Lower lobe of right lung (tissue), 2 donors: ENCODE results near the gene TTC1. TPM values are rescaled to one million over a fixed set of nuclear protein-coding genes. Genes with fewer than 3 reads are reported as not detected.
A peak's percentile ranks its signal among the peaks of the same experiment; 100 is the strongest.

Experiments
- ATAC-seq, 2 donors: fragments of 200-7000 bp; cut with Tn5 transposase; one replicate each; pipeline ENCODE4 v1.9.1; 2020 to 2022; ENCODE audit warnings: mild to moderate bottlenecking in 2 of 2, moderate library complexity in 2 of 2
- DNase-seq: peaks from one replicate; pipeline ENCODE4 v3.0.0-alpha.2; 2020
- H3K27ac ChIP-seq: fragments of 200-600 bp; one replicate; pipeline ENCODE4 v1.8.0; 2022
- H3K27me3 ChIP-seq: fragments of 200-600 bp; one replicate; pipeline ENCODE4 v1.8.0; 2022; ENCODE audit warnings: low read depth
- H3K36me3 ChIP-seq: fragments of 200-600 bp; one replicate; pipeline ENCODE4 v1.8.0; 2022; ENCODE audit warnings: mild to moderate bottlenecking
- H3K4me1 ChIP-seq: fragments of 200-600 bp; one replicate; pipeline ENCODE4 v1.8.0; 2022
- H3K4me3 ChIP-seq: fragments of 200-600 bp; one replicate; pipeline ENCODE4 v1.8.0; 2022; ENCODE audit warnings: mild to moderate bottlenecking
- H3K9me3 ChIP-seq: fragments of 200-600 bp; one replicate; pipeline ENCODE4 v1.8.0; 2022
- CTCF ChIP-seq: fragments of 200-600 bp; IDR thresholded peaks from one replicate; pipeline ENCODE4 v1.8.0; 2022; ENCODE audit warnings: antibody characterized with exemption, mild to moderate bottlenecking
- intact Hi-C: fragments of 100-400 bp; cut with DNase I; formaldehyde crosslinking; loops from one replicate; pipeline ENCODE4 v1.11.0; 2022
- total RNA-seq: library from RNA; stranded (reverse); fragmentation: NEBNext Ultra II Directional; extraction: Animal tissue kit (Norgen Biotek cat#: 25700); gene quantifications from one replicate; pipeline ENCODE4 v1.2.1, GENCODE V29; 2021
- donor health status: DM: no; HTN: yes; CAD: no; lungs with severe emphysema.

TTC1 gene
- total RNA-seq, 1 donor from 2014 or later: 44.6 TPM

- H3K27ac ChIP-seq: no peak overlapping the region
These were observed 84.2 kb downstream of the TTC1 start for GRCh38 chr5:160092960-160093707.

DNA sequence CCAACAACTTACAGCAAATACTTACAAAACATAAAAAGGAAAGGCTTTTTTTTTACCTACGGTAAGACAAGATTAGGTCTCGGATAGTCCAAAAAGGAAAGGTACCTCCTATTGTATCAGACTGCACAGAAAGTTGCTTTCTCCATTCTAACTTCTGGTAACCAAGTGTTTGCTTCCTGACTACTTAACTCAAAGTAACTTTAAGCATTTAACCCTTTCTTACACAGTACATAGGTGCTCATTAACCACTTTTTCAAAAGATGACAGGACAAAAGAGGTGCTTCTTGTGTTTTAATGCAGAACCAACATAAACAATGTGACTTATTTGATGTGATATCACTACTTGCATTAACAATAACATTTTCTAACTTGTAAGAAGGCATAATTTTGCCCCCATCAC lies 87.2 kb downstream of the TTC1 start:
- Histone ChIP-seq H3K27me3 (no peaks in the 10 kb centered on the region), H3K4me3 (peak overlapping the region; percentile 1), H3K27ac (no peak overlapping the region), H3K9me3 (no peaks in the 10 kb centered on the region), H3K4me1 (peaks cover 14% of the 10 kb centered on the region), H3K36me3 (peaks cover 32% of the 10 kb centered on the region)
- peak in 1 of 2 donors; percentile 64 for ATAC-seq
- no peak for TF ChIP-seq CTCF
- no peak for DNase-seq
- intact Hi-C loops: no loop called here

More at GRCh38 chr5:160092960-160093707, 84.2 kb downstream of the TTC1 start:
- H3K4me3 ChIP-seq: no peak overlapping the region
- H3K27me3 ChIP-seq: no peaks in the 10 kb centered on the region
- no peak for DNase-seq
- ATAC-seq: no peak
- intact Hi-C loops: no loop called here
- no peaks in the 10 kb centered on the region for H3K9me3 ChIP-seq
- no peak for TF ChIP-seq CTCF
- peaks cover 19% of the 10 kb centered on the region for H3K4me1 ChIP-seq
- peaks cover 24% of the 10 kb centered on the region for H3K36me3 ChIP-seq

DNA sequence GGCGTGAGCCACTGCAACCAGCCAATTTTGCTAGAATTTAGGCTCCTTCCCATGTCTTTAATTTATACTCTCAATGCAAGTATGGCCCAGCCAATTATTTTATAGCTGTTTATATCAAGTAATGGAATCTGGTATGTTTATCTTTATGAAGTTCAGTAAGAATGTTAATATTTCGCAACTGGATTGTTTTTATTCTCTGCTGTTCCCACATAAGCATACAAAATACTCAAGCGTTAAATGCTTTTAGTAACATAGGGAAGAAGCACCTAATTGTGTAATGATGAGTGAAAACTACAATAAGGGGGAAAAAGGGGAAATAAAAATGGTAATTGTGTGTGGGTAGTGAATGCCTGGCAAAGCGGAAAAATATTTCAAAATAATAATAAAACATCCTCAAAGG lies 89.1 kb downstream of the TTC1 start:
- H3K4me1 ChIP-seq: peaks cover 25% of the 10 kb centered on the region
- H3K27me3 ChIP-seq: no peaks in the 10 kb centered on the region
- DNase-seq: no peak
- intact Hi-C loops: no loop called here
- H3K9me3 ChIP-seq: no peaks in the 10 kb centered on the region
- H3K4me3 ChIP-seq: no peak overlapping the region
- peak in 1 of 2 donors; percentile 36 for ATAC-seq
- H3K36me3 ChIP-seq: peaks cover 21% of the 10 kb centered on the region
- no peak for TF ChIP-seq CTCF
- H3K27ac ChIP-seq: no peak overlapping the region

DNA sequence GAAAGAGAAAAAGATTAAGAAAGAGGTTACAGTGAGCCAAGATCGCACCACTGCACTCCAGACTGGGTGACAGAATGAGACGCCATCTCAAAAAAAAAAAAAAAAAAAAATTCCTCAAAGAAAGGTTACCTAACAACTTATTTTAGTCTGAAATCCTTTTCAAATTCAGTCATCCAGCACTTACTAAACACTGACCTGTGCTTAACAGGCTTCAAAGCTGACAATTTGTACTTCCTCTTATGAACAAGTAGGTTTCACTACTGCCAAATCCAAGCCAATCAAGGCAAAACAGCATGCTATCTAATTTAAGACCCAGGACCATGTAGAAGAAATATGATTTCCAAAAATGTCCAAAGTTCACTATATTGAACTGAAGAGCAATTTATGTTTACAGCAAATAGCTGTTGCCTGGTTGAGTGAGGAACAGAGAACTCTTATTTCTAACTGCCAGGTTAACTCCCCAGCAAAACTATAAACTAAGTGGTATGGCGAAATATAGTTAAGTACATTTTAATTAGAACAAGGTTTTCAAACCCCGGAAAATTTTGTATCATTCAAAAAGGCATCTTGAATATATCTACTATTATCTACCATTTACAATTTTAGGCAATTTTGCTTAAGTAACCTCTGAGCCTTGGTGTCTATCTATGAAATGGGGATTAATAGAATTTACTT lies 96.9 kb downstream of the TTC1 start:
- Histone ChIP-seq H3K27me3 (no peaks in the 10 kb centered on the region), H3K4me1 (peaks cover 32% of the 10 kb centered on the region), H3K36me3 (peaks cover 15% of the 10 kb centered on the region), H3K4me3 (no peak overlapping the region), H3K27ac (peak overlapping the region; percentile 5), H3K9me3 (no peaks in the 10 kb centered on the region)
- intact Hi-C loops: no loop called here
- peak; percentile 75 to 90 for ATAC-seq
- TF ChIP-seq CTCF: no peak
- DNase-seq: no peak

DNA sequence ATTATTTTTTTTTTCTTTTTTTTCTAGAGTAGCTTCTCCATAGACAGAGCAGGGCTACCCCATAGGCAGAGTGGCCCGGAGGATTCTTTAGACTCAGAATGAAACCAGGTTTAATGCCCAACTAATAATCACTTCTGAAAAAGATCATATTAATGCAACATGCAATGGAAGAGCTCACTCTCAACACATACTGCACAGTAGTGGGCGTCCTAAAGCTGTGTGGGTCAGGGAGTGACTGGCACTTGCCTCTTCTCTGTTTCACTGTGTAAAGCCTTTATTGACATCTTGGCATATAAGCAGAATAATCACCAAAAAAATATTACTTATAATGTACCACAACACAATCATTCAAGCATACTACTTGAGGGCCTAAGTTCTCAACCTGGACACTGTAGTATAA lies 99.2 kb downstream of the TTC1 start:
- DNase-seq (no peak), ATAC-seq (no peak)
- TF ChIP-seq CTCF: no peak
- Histone ChIP-seq H3K36me3 (peaks cover 29% of the 10 kb centered on the region), H3K4me1 (peaks cover 19% of the 10 kb centered on the region), H3K9me3 (no peaks in the 10 kb centered on the region), H3K27me3 (no peaks in the 10 kb centered on the region), H3K27ac (no peak overlapping the region), H3K4me3 (no peak overlapping the region)
- intact Hi-C loops: no loop called here

Other genes with a start within 250 kb of the TTC1 start
- gene ADRA1B, start 92.7 kb upstream of the TTC1 start, total RNA-seq: 3.8 TPM
- gene PWWP2A, start 110.3 kb downstream of the TTC1 start, total RNA-seq: 27.0 TPM
- 4.9 TPM for gene FABP6, start 220.4 kb downstream of the TTC1 start, total RNA-seq